Testis (tissue), 3 donors: ENCODE data around the gene MAN1A1. TPM values are rescaled to one million over a fixed set of nuclear protein-coding genes. Genes with fewer than 3 reads are reported as not detected.

Experiments used
- DNase-seq: peaks from one replicate; pipeline ENCODE4 v3.0.0-alpha.2; 2019
- H3K27ac ChIP-seq, 2 donors: fragments of 200-600 bp; sonication (generic); one replicate each; pipeline ENCODE4 v1.5.1; 2019
- H3K27me3 ChIP-seq: fragments of 200-600 bp; sonication (generic); one replicate; pipeline ENCODE4 v1.5.1; 2019
- H3K36me3 ChIP-seq: fragments of 200-600 bp; sonication (generic); one replicate; pipeline ENCODE4 v1.5.1; 2017; ENCODE audit warnings: low read depth; ENCODE audit errors: missing control alignments
- H3K4me1 ChIP-seq: fragments of 200-600 bp; sonication (generic); one replicate; pipeline ENCODE4 v1.5.1; 2019
- H3K4me3 ChIP-seq, 2 donors: fragments of 200-600 bp; sonication (generic); one replicate each; pipeline ENCODE4 v1.5.1; 2017 to 2019
- H3K9me3 ChIP-seq: fragments of 200-600 bp; sonication (generic); one replicate; pipeline ENCODE4 v1.5.1; 2017
- POLR2A ChIP-seq: fragments of 450-650 bp; IDR thresholded peaks from one replicate; pipeline ENCODE4 v1.6.1; 2017; ENCODE audit warnings: antibody characterized with exemption, mild to moderate bottlenecking, moderate library complexity
- WGBS, 2 donors: methylation state at CpG; one replicate each; pipeline ENCODE4 v1.1.5; 2018; 5-methylcytosine and 5-hydroxymethylcytosine counted together
- intact Hi-C: fragments of 100-400 bp; cut with DNase I; formaldehyde crosslinking; loops from one replicate; pipeline ENCODE4 v1.15.1; 2023; ENCODE audit warnings: low total_unique reads
- polyA plus RNA-seq: library from polyadenylated mRNA; stranded (reverse); fragments of 350-450 nt; fragmentation: Illumina TruSeq; extraction: RNeasy Lipid Tissue Mini Kit (QIAGEN cat#74804); gene quantifications from one replicate; pipeline ENCODE4 v1.2.3, GENCODE V29; 2014; ENCODE audit warnings: low read depth, low replicate concordance; ENCODE audit not compliant: insufficient read depth
- total RNA-seq, 2 donors: library from RNA; depleted of rRNA; stranded (reverse); fragments of >200 nt; gene quantifications; one replicate each; pipeline ENCODE4 v1.2.3, GENCODE V29; 2016
- TF ChIP-seq, protein P1 (sequence below), 3 experiments: fragments of 450-650 bp in 2 of 3; fragments of 200-600 bp in 1 of 3; sonication (generic) in 1 of 3; IDR thresholded peaks; one replicate each; pipeline ENCODE4 v1.5.1; 2016 to 2019; ENCODE audit warnings: antibody characterized with exemption in 3 of 3, mild to moderate bottlenecking in 2 of 3, moderate library complexity in 1 of 3

Gene MAN1A1
- total and polyA plus RNA-seq, 3 donors from 2014 or later: 12.8 to 21.1 (median 15.0) TPM

DNA sequence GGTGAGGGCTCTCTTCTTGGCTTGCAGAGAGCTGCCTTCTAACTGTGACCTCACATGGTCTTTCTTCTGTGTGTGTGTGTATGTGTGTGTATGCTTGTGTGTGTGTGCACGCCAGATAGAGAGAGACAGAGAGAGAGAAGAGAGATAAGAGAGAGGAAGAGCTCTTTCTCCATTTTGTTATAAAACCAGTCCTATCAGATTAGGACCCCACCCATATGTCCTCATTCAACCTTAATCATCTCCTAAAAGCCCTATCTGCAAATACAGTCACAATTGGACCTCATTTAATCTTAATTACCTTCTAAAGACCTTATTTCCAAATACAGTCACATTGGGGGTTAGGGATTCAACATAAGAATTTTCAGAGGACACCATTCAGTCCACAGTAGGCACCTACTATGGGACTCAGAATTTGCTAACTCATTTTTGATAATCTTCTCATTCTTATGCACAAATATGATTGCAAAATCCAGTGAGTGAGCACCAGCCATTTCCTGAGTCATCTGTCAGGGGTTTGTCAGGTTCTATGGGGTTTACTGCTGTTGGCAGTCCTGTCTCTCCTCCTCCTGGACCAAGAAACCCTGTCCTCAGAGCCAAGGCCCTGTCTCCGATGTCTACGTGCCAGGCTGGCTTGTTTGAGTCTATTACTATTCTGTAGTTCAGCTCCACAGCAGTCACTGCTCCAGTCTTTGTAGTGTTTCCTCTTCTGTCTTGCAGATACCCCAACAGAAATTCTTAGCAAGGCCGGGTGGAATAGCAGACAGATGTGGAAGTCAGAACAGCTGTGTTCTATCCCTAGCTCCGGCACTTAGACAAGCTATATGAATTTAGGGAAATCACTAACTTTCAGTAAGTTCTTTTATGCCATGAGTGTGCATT, 212.1 kb downstream of the MAN1A1 start:
- WGBS, 2 donors: 87 to 91% methylated on average over 5 of the region's 5 CpGs
- Histone ChIP-seq H3K4me1 (no peaks in the 10 kb centered on the region), H3K4me3 (no peak overlapping the region), H3K9me3 (no peaks in the 10 kb centered on the region), H3K27me3 (no peaks in the 10 kb centered on the region), H3K36me3 (no peaks in the 10 kb centered on the region), H3K27ac (no peak overlapping the region)
- TF ChIP-seq, protein P1, sequence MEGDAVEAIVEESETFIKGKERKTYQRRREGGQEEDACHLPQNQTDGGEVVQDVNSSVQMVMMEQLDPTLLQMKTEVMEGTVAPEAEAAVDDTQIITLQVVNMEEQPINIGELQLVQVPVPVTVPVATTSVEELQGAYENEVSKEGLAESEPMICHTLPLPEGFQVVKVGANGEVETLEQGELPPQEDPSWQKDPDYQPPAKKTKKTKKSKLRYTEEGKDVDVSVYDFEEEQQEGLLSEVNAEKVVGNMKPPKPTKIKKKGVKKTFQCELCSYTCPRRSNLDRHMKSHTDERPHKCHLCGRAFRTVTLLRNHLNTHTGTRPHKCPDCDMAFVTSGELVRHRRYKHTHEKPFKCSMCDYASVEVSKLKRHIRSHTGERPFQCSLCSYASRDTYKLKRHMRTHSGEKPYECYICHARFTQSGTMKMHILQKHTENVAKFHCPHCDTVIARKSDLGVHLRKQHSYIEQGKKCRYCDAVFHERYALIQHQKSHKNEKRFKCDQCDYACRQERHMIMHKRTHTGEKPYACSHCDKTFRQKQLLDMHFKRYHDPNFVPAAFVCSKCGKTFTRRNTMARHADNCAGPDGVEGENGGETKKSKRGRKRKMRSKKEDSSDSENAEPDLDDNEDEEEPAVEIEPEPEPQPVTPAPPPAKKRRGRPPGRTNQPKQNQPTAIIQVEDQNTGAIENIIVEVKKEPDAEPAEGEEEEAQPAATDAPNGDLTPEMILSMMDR (IDR thresholded peaks at IDR 0.05): no peak
- no peak for TF ChIP-seq POLR2A
- DNase-seq: no peak
- intact Hi-C loops: no loop called here

DNA sequence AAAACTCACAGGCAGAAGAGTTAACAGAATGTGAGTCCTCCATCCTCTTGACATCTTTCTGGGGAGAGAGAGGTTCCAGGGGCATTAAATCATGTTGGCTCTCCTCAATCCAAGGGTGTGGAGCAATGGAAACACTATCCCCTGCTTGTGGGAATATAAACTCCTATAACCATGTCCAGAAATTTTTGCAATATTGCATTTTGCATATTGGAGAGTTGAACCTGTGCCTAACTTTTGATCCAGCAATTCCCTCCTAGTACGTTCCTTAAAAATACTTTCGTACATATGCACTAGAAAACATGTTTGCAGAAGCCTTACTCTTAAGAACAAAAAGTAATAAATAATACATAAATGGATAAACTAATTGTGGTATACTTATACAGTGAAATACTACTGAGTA, 214.8 kb downstream of the MAN1A1 start:
- Histone ChIP-seq H3K36me3 (no peaks in the 10 kb centered on the region), H3K27ac (no peak overlapping the region), H3K9me3 (no peaks in the 10 kb centered on the region), H3K27me3 (no peaks in the 10 kb centered on the region), H3K4me3 (no peak overlapping the region), H3K4me1 (no peaks in the 10 kb centered on the region)
- intact Hi-C loops: no loop called here
- WGBS, 2 donors: 88 to 94% methylated on average over 2 of the region's 2 CpGs
- no peak for DNase-seq
- TF ChIP-seq, protein P1 (IDR thresholded peaks at IDR 0.05): no peak
- no peak for TF ChIP-seq POLR2A

- Histone ChIP-seq H3K4me1 (no peaks in the 10 kb centered on the region), H3K27me3 (no peaks in the 10 kb centered on the region), H3K4me3 (no peak overlapping the region), H3K9me3 (no peaks in the 10 kb centered on the region), H3K27ac (no peak overlapping the region), H3K36me3 (no peaks in the 10 kb centered on the region)
- intact Hi-C loops: no loop called here
- TF ChIP-seq, protein P1 (IDR thresholded peaks at IDR 0.05): no peak
- TF ChIP-seq POLR2A: no peak
- WGBS, 2 donors: 93 to 94% methylated on average over 3 of the region's 3 CpGs
- no peak for DNase-seq
These were observed 216.2 kb downstream of the MAN1A1 start for GRCh38 chr6:119133400-119133799.

DNA sequence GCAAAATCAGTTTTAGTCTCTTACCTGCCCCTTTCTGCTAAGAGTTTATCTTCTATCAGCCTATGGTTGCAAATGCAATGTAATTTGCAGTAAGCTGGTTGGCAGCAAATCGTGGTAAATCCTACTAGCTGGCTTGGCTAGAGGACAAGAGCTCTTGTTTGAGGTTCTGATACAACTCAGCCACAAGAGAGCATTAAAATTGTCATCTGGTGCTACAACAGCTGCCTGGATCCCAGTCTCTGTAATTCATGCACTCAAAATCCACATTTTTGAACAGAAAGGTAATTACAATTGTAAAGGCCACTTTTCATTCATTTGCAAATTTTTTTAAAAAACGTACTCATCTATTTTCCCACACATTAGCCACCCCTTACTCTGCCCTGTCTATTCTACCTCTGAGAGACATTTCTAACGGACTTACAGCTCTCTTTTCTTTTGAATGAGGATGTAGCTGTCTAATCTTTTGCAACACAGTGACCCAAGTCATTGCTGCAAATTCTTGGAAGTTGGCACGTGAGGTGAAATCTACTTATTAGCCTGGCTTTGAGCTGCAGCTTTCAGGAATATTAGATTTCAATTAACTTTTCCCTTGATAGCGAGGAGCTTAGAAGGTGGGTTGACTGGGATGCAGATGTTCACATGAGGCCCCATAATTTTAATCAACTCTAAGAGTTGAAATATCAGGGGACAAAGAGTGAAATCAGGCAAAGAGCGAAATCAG, 217.1 kb downstream of the MAN1A1 start:
- H3K9me3 ChIP-seq: no peaks in the 10 kb centered on the region
- TF ChIP-seq, protein P1 (IDR thresholded peaks at IDR 0.05): no peak
- TF ChIP-seq POLR2A: no peak
- H3K27ac ChIP-seq: no peak overlapping the region
- no peaks in the 10 kb centered on the region for H3K27me3 ChIP-seq
- H3K4me1 ChIP-seq: no peaks in the 10 kb centered on the region
- DNase-seq: no peak
- WGBS, 2 donors: 77 to 82% methylated on average over 6 of the region's 6 CpGs
- intact Hi-C loops: no loop called here
- no peak overlapping the region for H3K4me3 ChIP-seq
- H3K36me3 ChIP-seq: no peaks in the 10 kb centered on the region
